Fibroblast of gingiva (primary cell): ENCODE data around the gene RELT.

Source experiments
- DNase-seq: peaks from one replicate; pipeline ENCODE4 v3.0.0-alpha.2; 2011; ENCODE audit warnings: low read depth

RELT gene

GRCh38 chr11:73376160-73376802 lies at the start of gene RELT:
Gene RELT, plus strand, starts transcription at chr11:73376399. Its CDS starts 12,738 bp downstream, at chr11:73389137.
- DNase-seq, result peak; percentile 88

- peak; percentile 42 for DNase-seq
Measured at GRCh38 chr11:73326929-73327811, 49.0 kb upstream of the RELT start.

GRCh38 chr11:73327812-73328364 lies 48.3 kb upstream of the RELT start:
- no peak for DNase-seq

GRCh38 chr11:73330569-73331093 lies 45.6 kb upstream of the RELT start:
- peak; percentile 31 for DNase-seq

GRCh38 chr11:73331138-73331916 lies 44.9 kb upstream of the RELT start:
- no peak for DNase-seq

GRCh38 chr11:73333173-73333572 lies 43.0 kb upstream of the RELT start:
- no peak for DNase-seq

- DNase-seq, result no peak
Measured at GRCh38 chr11:73333640-73334383, 42.4 kb upstream of the RELT start.

- DNase-seq, result peak; percentile 68
Measured at GRCh38 chr11:73334384-73335203, 41.6 kb upstream of the RELT start.

- DNase-seq, result peak; percentile 71
Measured at GRCh38 chr11:73335204-73335923, 40.8 kb upstream of the RELT start.

- DNase-seq, result no peak
Measured at GRCh38 chr11:73337846-73338245, 38.4 kb upstream of the RELT start.

GRCh38 chr11:73338279-73338678 lies 37.9 kb upstream of the RELT start:
- DNase-seq, result no peak

- no peak for DNase-seq
Measured at GRCh38 chr11:73340164-73340563, 36.0 kb upstream of the RELT start.

GRCh38 chr11:73342633-73343032 lies 33.6 kb upstream of the RELT start:
- DNase-seq, result no peak

GRCh38 chr11:73343076-73343873 lies 32.9 kb upstream of the RELT start:
- DNase-seq, result no peak

- no peak for DNase-seq
Measured at GRCh38 chr11:73344191-73344607, 32.0 kb upstream of the RELT start.

- DNase-seq, result no peak
Measured at GRCh38 chr11:73345481-73346160, 30.6 kb upstream of the RELT start.

GRCh38 chr11:73346186-73346935 lies 29.8 kb upstream of the RELT start:
- DNase-seq, result no peak
